ENCODE measurements around the gene UHRF1.

DNA sequence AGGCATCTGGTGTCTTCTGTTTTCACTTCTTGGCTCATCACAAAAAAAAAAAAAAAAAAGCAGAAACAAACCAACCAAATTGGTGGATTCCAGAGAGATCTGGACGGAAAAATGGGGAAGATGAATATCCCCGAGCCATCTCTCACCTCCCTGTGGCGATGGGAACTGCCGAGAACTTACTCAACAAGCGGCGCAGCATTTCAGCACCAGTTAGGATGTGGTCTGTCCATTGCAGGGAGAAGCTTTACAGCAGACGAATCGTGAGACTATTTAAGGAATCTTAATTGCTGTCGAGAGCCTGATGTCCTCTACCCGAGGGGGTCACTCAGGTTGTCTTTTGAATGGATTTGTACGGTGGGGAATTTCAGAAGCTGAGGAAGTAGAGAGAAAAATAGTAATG lies 42.4 kb downstream of the UHRF1 start:
- TF ChIP-seq, protein P1, sequence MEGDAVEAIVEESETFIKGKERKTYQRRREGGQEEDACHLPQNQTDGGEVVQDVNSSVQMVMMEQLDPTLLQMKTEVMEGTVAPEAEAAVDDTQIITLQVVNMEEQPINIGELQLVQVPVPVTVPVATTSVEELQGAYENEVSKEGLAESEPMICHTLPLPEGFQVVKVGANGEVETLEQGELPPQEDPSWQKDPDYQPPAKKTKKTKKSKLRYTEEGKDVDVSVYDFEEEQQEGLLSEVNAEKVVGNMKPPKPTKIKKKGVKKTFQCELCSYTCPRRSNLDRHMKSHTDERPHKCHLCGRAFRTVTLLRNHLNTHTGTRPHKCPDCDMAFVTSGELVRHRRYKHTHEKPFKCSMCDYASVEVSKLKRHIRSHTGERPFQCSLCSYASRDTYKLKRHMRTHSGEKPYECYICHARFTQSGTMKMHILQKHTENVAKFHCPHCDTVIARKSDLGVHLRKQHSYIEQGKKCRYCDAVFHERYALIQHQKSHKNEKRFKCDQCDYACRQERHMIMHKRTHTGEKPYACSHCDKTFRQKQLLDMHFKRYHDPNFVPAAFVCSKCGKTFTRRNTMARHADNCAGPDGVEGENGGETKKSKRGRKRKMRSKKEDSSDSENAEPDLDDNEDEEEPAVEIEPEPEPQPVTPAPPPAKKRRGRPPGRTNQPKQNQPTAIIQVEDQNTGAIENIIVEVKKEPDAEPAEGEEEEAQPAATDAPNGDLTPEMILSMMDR (IDR thresholded peaks at IDR 0.05): no peak
- TF ChIP-seq, protein P2, sequence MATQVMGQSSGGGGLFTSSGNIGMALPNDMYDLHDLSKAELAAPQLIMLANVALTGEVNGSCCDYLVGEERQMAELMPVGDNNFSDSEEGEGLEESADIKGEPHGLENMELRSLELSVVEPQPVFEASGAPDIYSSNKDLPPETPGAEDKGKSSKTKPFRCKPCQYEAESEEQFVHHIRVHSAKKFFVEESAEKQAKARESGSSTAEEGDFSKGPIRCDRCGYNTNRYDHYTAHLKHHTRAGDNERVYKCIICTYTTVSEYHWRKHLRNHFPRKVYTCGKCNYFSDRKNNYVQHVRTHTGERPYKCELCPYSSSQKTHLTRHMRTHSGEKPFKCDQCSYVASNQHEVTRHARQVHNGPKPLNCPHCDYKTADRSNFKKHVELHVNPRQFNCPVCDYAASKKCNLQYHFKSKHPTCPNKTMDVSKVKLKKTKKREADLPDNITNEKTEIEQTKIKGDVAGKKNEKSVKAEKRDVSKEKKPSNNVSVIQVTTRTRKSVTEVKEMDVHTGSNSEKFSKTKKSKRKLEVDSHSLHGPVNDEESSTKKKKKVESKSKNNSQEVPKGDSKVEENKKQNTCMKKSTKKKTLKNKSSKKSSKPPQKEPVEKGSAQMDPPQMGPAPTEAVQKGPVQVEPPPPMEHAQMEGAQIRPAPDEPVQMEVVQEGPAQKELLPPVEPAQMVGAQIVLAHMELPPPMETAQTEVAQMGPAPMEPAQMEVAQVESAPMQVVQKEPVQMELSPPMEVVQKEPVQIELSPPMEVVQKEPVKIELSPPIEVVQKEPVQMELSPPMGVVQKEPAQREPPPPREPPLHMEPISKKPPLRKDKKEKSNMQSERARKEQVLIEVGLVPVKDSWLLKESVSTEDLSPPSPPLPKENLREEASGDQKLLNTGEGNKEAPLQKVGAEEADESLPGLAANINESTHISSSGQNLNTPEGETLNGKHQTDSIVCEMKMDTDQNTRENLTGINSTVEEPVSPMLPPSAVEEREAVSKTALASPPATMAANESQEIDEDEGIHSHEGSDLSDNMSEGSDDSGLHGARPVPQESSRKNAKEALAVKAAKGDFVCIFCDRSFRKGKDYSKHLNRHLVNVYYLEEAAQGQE (IDR thresholded peaks at IDR 0.05; ENCODE audit: insufficient read depth in 1 of 2, low read depth in 2 of 2, low read length in 1 of 2): no peak
- TF ChIP-seq POLR2AphosphoS5 (IDR thresholded peaks at IDR 0.05; ENCODE audit: low read depth, low read length): no peak
- no peak for TF ChIP-seq SIN3A (IDR thresholded peaks at IDR 0.05; ENCODE audit: borderline replicate concordance, insufficient read depth, low read depth, low read length)
